Measurements from ENCODE around the gene TRIM49D1. TPM values are rescaled to one million over a fixed set of nuclear protein-coding genes. Genes with fewer than 3 reads are reported as not detected.
"Not testable (repeated sequence)": the region's sequence is repeated elsewhere in the genome, so short reads cannot be mapped to it uniquely, and the experiment has no call there.

Gene TRIM49D1
- total RNA-seq, 1 donor from 2014 or later: 0.50 TPM

DNA sequence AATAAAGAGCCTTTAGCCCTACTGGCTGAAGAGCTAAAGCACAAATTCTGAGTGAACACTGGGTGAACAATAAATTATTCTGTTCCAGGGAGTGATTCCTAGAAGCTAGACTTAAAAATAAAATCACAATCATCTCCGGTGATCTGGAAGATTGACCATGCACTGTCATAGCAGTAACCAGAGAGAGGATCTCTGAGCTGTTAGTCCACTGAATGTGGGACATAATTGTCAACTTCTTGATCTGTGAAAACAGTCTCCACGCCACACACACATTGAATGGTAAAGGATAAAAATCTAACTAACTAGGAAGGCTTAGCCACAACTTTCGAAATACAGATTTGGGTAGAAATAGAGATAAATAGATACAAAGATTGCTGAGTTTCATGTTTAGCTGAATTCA lies 28.8 kb downstream of the TRIM49D1 start:
- H3K9me3 ChIP-seq (ENCODE audit: insufficient read depth, low read depth, low read length); H3K4me3 Mint-ChIP-seq (ENCODE audit: unreplicated experiment); H3K9ac ChIP-seq (ENCODE audit: low read length); H3K4me1 Mint-ChIP-seq (ENCODE audit: low read depth, unreplicated experiment); H3K27ac Mint-ChIP-seq (ENCODE audit: unreplicated experiment); H3K27me3 ChIP-seq (ENCODE audit: insufficient read depth, low read length); H3K9me3 Mint-ChIP-seq (ENCODE audit: unreplicated experiment); H3K27me3 Mint-ChIP-seq (ENCODE audit: low read depth, unreplicated experiment); H2AFZ ChIP-seq (ENCODE audit: low read depth, low read length); DNase-seq (ENCODE audit: low read depth); H3K27ac ChIP-seq (ENCODE audit: low read depth, low read length); H3K4me1 ChIP-seq (ENCODE audit: insufficient read depth, low read length); H3K79me2 ChIP-seq (ENCODE audit: insufficient read depth, low read length); H3K36me3 ChIP-seq (ENCODE audit: insufficient read depth, low read length); H3K4me3 ChIP-seq (ENCODE audit: insufficient read depth, low read depth, low read length); H4K20me1 ChIP-seq (ENCODE audit: insufficient read depth, low read length); H3K36me3 Mint-ChIP-seq (ENCODE audit: low read depth, unreplicated experiment); FAIRE-seq; H3K4me2 ChIP-seq (ENCODE audit: low read length): not testable (repeated sequence)

DNA sequence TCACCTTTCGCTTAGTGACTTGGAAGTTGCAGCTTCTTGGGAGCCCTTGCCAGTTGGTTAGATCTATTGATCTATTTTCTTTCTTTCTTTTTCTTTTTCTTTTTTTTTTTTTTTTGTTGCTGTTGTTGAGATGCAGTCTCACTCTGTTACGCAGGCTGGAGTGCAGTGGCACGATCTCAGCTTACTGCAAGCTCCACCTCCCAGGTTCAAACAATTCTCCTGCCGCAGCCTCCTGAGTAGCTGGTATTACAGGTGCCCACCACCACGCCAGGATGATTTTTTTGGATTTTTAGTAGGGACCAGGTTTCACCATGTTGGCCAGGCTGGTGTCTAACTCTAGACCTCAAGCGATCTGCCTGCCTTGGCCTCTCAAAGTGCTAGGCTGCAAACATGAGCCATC lies 44.5 kb downstream of the TRIM49D1 start:
- not testable (repeated sequence) for H3K9me3 ChIP-seq (ENCODE audit: insufficient read depth, low read depth, low read length); H3K27ac ChIP-seq (ENCODE audit: low read depth, low read length); H3K27ac Mint-ChIP-seq (ENCODE audit: unreplicated experiment); H3K4me3 Mint-ChIP-seq (ENCODE audit: unreplicated experiment); H3K9ac ChIP-seq (ENCODE audit: low read length); H4K20me1 ChIP-seq (ENCODE audit: insufficient read depth, low read length); H3K27me3 Mint-ChIP-seq (ENCODE audit: low read depth, unreplicated experiment); DNase-seq (ENCODE audit: low read depth); H3K4me2 ChIP-seq (ENCODE audit: low read length); H3K79me2 ChIP-seq (ENCODE audit: insufficient read depth, low read length); H3K36me3 ChIP-seq (ENCODE audit: insufficient read depth, low read length); H3K4me1 Mint-ChIP-seq (ENCODE audit: low read depth, unreplicated experiment); H3K4me3 ChIP-seq (ENCODE audit: insufficient read depth, low read depth, low read length); H3K36me3 Mint-ChIP-seq (ENCODE audit: low read depth, unreplicated experiment); H2AFZ ChIP-seq (ENCODE audit: low read depth, low read length); H3K9me3 Mint-ChIP-seq (ENCODE audit: unreplicated experiment); FAIRE-seq; H3K4me1 ChIP-seq (ENCODE audit: insufficient read depth, low read length); H3K27me3 ChIP-seq (ENCODE audit: insufficient read depth, low read length)

DNA sequence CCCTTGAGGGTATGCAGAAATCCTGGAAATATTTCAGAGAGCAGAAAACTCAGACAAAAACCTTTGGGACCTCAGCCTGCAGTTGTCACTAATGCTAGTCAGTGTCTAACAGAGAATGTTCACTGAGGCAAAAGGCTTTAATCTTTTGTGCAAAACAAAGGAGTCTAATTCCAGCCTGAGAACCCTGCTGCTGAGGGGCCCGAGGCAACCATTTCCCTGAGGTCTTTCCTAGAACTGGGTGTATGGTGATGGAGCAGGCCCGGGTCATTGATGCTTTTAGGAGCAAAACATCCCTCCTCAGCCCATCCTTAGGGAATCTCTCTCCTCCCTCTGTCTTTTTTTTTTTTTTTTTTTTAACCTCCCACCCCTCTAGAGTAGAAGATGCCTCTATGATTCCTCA lies 49.5 kb downstream of the TRIM49D1 start:
- not testable (repeated sequence) for H3K4me2 ChIP-seq (ENCODE audit: low read length); H3K36me3 Mint-ChIP-seq (ENCODE audit: low read depth, unreplicated experiment); H3K4me3 Mint-ChIP-seq (ENCODE audit: unreplicated experiment); FAIRE-seq; H3K9me3 Mint-ChIP-seq (ENCODE audit: unreplicated experiment); H3K9ac ChIP-seq (ENCODE audit: low read length); DNase-seq (ENCODE audit: low read depth); H3K27ac ChIP-seq (ENCODE audit: low read depth, low read length); H3K9me3 ChIP-seq (ENCODE audit: insufficient read depth, low read depth, low read length); H3K27me3 Mint-ChIP-seq (ENCODE audit: low read depth, unreplicated experiment); H4K20me1 ChIP-seq (ENCODE audit: insufficient read depth, low read length); H2AFZ ChIP-seq (ENCODE audit: low read depth, low read length); H3K27me3 ChIP-seq (ENCODE audit: insufficient read depth, low read length); H3K36me3 ChIP-seq (ENCODE audit: insufficient read depth, low read length); H3K4me1 Mint-ChIP-seq (ENCODE audit: low read depth, unreplicated experiment); H3K27ac Mint-ChIP-seq (ENCODE audit: unreplicated experiment); H3K79me2 ChIP-seq (ENCODE audit: insufficient read depth, low read length); H3K4me3 ChIP-seq (ENCODE audit: insufficient read depth, low read depth, low read length); H3K4me1 ChIP-seq (ENCODE audit: insufficient read depth, low read length)

DNA sequence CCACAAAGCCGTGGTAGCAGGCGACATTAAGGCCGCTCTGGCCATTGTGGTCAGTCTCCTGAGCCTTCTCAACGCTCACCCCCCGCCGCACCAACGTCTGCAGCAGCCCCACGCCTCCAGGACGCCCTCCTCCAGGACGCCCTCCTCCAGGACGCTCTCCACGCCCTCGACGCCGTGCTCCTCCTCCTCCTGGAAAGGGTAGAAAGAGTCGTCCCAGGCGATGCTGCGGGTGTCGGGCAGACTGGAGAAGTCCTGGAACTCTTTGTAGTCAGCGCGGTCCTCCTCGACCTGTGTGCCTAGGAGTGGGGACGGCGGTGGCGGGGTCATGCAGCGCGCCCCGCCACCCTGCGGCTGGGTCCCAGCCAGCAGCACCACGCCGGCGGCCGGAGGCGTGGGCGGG lies 56.8 kb downstream of the TRIM49D1 start:
- H3K9me3 Mint-ChIP-seq (ENCODE audit: unreplicated experiment); H4K20me1 ChIP-seq (ENCODE audit: insufficient read depth, low read length); H3K27ac ChIP-seq (ENCODE audit: low read depth, low read length); H3K4me3 ChIP-seq (ENCODE audit: insufficient read depth, low read depth, low read length); H3K4me3 Mint-ChIP-seq (ENCODE audit: unreplicated experiment); H3K4me1 Mint-ChIP-seq (ENCODE audit: low read depth, unreplicated experiment); H3K4me1 ChIP-seq (ENCODE audit: insufficient read depth, low read length); H3K36me3 ChIP-seq (ENCODE audit: insufficient read depth, low read length); H3K27me3 ChIP-seq (ENCODE audit: insufficient read depth, low read length); H3K9ac ChIP-seq (ENCODE audit: low read length); H3K9me3 ChIP-seq (ENCODE audit: insufficient read depth, low read depth, low read length); H3K36me3 Mint-ChIP-seq (ENCODE audit: low read depth, unreplicated experiment); H3K27ac Mint-ChIP-seq (ENCODE audit: unreplicated experiment); H3K79me2 ChIP-seq (ENCODE audit: insufficient read depth, low read length); H3K4me2 ChIP-seq (ENCODE audit: low read length); H2AFZ ChIP-seq (ENCODE audit: low read depth, low read length); FAIRE-seq; H3K27me3 Mint-ChIP-seq (ENCODE audit: low read depth, unreplicated experiment); DNase-seq (ENCODE audit: low read depth): not testable (repeated sequence)

DNA sequence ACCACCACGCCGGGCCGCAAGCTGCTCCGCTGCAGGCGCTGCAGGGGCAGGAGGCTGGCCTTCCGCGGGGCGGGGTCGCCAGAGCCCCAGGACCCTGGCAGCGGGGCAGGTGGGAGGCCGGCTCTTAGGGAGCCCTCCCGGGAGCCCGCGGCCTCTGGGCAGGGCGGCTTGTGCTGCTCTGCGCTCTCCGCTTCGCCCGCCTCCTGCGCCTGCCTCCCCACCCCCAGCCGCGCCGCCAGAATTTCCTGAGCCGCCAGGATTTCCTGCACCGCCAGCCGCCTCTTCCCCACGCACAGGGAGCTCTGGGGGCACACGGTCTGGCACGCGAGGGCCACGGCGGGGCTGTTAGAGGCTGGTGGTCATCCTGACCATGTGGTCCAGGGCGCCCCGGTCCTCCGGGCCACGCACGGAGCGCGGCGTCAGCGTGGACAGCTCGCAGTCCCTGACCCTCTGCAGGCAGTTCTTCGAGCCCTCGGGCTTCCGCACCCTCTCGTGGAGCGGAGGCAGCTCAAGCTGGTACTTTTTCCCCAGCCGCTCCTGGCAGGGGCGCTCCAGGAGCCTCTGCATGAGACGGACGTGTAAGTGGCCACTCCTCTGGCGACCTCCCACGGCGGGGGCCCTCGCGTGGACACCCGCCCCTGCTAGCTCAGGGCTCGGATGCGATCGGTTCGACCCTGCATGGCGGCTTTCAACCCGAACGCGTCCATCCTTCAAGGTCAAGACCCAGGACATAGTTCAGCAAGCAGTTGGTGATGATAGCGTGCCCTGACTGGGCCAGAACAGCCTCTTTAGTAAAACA lies 57.9 kb downstream of the TRIM49D1 start:
- H3K9me3 Mint-ChIP-seq (ENCODE audit: unreplicated experiment); DNase-seq (ENCODE audit: low read depth); H3K27me3 ChIP-seq (ENCODE audit: insufficient read depth, low read length); H4K20me1 ChIP-seq (ENCODE audit: insufficient read depth, low read length); H3K79me2 ChIP-seq (ENCODE audit: insufficient read depth, low read length); H3K4me1 ChIP-seq (ENCODE audit: insufficient read depth, low read length); FAIRE-seq; H3K4me3 ChIP-seq (ENCODE audit: insufficient read depth, low read depth, low read length); H3K9ac ChIP-seq (ENCODE audit: low read length); H3K4me3 Mint-ChIP-seq (ENCODE audit: unreplicated experiment); H3K27ac Mint-ChIP-seq (ENCODE audit: unreplicated experiment); H3K9me3 ChIP-seq (ENCODE audit: insufficient read depth, low read depth, low read length); H3K36me3 Mint-ChIP-seq (ENCODE audit: low read depth, unreplicated experiment); H3K27ac ChIP-seq (ENCODE audit: low read depth, low read length); H3K4me1 Mint-ChIP-seq (ENCODE audit: low read depth, unreplicated experiment); H3K27me3 Mint-ChIP-seq (ENCODE audit: low read depth, unreplicated experiment); H3K36me3 ChIP-seq (ENCODE audit: insufficient read depth, low read length): not testable (repeated sequence)
- Histone ChIP-seq H3K4me2 (ENCODE audit: low read length) (peak overlapping the region; percentile 79), H2AFZ (ENCODE audit: low read depth, low read length) (peak overlapping the region; percentile 77)

Data from astrocyte (in vitro differentiated cells and primary cell).